ENCODE results near the gene RPP38. TPM values are rescaled to one million over a fixed set of nuclear protein-coding genes. Genes with fewer than 3 reads are reported as not detected.

RPP38 gene
- total RNA-seq, 1 experiment from 2014 or later: 23.3 TPM

- BruUV-seq (replicated peaks): no TSS peak
- TF ChIP-seq CEBPB (IDR thresholded peaks at IDR 0.05; ENCODE audit: low read depth) (no peak), ZFX (IDR thresholded peaks at IDR 0.05) (no peak), POLR2A (IDR thresholded peaks at IDR 0.05; ENCODE audit: borderline replicate concordance, extremely low read depth, insufficient read depth, insufficient read length) (no peak), SIN3A (IDR thresholded peaks at IDR 0.05; ENCODE audit: low read depth) (no peak), ELF1 (IDR thresholded peaks at IDR 0.05; ENCODE audit: borderline replicate concordance, low read depth) (no peak), CBX3 (IDR thresholded peaks at IDR 0.05; ENCODE audit: low read depth) (no peak), POLR2AphosphoS5 (IDR thresholded peaks at IDR 0.05; ENCODE audit: low read depth, low read length) (no peak), TCF7L2 (IDR thresholded peaks at IDR 0.05; ENCODE audit: borderline replicate concordance, extremely low read depth, insufficient read depth, insufficient read length) (no peak), ATF3 (IDR thresholded peaks at IDR 0.05) (no peak), EGR1 (IDR thresholded peaks at IDR 0.05; ENCODE audit: low read depth) (no peak), EZH2phosphoT487 (IDR thresholded peaks at IDR 0.05; ENCODE audit: borderline replicate concordance) (no peak), SP1 (IDR thresholded peaks at IDR 0.05; ENCODE audit: low read depth) (no peak), EZH2 (IDR thresholded peaks at IDR 0.05) (no peak)
- no peak overlapping the region for H3K4me3 ChIP-seq (replicated peaks in 1 of 2; ENCODE audit: low read depth in 1 of 2, low read length in 2 of 2)
- H3K9ac ChIP-seq (ENCODE audit: low read length): no peak overlapping the region
- no peaks in the 10 kb centered on the region for H3K79me2 ChIP-seq (ENCODE audit: insufficient read depth, low read length)
- no peaks in the 10 kb centered on the region for H3K27me3 ChIP-seq (ENCODE audit: insufficient read depth, low read length)
- H3K36me3 ChIP-seq (ENCODE audit: control insufficient read depth in 1 of 2, insufficient read depth in 2 of 2, low read length in 2 of 2): peaks cover 4 to 16% of the 10 kb centered on the region in 2 experiments; a peak in 2 of 4 replicates
- no peaks in the 10 kb centered on the region for H3K4me1 ChIP-seq (ENCODE audit: control insufficient read depth in 1 of 2, insufficient read depth in 2 of 2, low read length in 2 of 2)
- no peaks in the 10 kb centered on the region for H3K9me2 ChIP-seq (ENCODE audit: insufficient read depth)
- POLR2A ChIA-PET: no interaction called here
- no peak overlapping the region for H2AFZ ChIP-seq (ENCODE audit: low read depth, low read length, poor library complexity, severe bottlenecking)
- H3K4me2 ChIP-seq (ENCODE audit: low read length): no peak overlapping the region
- H3K27ac ChIP-seq (ENCODE audit: low read depth, low read length): no peak overlapping the region
- RAD21 ChIA-PET (ENCODE audit: low non-redundant PET in 1 of 2, low total read pairs in 2 of 2, uncharacterized antibody in 2 of 2, unreplicated experiment in 2 of 2): interaction anchor here in 1 of 2 experiments (1.0 kb wide), 1 partner anchor 88 kb away, joined by 3 read pairs; no protein-coding TSS in a partner anchor
- intact Hi-C loops (cut with micrococcal nuclease): no loop called here
- no peak for DNase-seq (ENCODE audit: low read depth, low spot score)
- no peaks in the 10 kb centered on the region for H4K20me1 ChIP-seq (ENCODE audit: insufficient read depth)
- no peaks in the 10 kb centered on the region for H3K9me3 ChIP-seq (ENCODE audit: control insufficient read depth in 1 of 2, insufficient read depth in 1 of 2, low read depth in 1 of 2, low read length in 2 of 2)
- no peak for ATAC-seq
- CTCF ChIA-PET: interaction anchor here (0.6 kb wide), 1 partner anchor 98 kb away, joined by 3 read pairs; no protein-coding TSS in a partner anchor
Measured at GRCh38 chr10:15113766-15114165, 16.6 kb downstream of the RPP38 start.

DNA sequence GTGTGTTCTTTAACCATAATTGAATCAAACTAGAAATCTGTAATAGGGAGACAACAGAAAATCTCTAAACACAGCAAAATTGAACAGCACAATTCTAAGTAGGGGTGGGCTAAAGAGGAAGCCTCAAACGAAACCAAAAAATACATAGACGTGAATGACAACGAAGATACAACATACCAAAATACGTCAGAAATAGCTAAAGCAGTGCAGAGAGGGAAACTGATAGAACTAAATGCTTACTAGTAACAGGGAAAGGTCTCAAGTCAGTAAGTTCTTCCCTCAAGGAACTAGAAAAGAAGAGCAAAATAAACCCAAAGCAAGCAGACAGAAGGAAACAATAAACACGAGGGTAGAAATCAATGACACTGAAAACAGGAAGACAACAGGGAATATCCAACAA lies 19.1 kb downstream of the RPP38 start:
- Histone ChIP-seq H4K20me1 (ENCODE audit: insufficient read depth) (no peaks in the 10 kb centered on the region), H3K4me1 (ENCODE audit: control insufficient read depth in 1 of 2, insufficient read depth in 2 of 2, low read length in 2 of 2) (no peaks in the 10 kb centered on the region), H3K36me3 (ENCODE audit: control insufficient read depth in 1 of 2, insufficient read depth in 2 of 2, low read length in 2 of 2) (peaks cover 4 to 31% of the 10 kb centered on the region in 2 experiments; a peak in 2 of 4 replicates), H3K4me3 (replicated peaks in 1 of 2; ENCODE audit: low read depth in 1 of 2, low read length in 2 of 2) (no peak overlapping the region), H3K27me3 (ENCODE audit: insufficient read depth, low read length) (no peaks in the 10 kb centered on the region), H3K9me2 (ENCODE audit: insufficient read depth) (no peaks in the 10 kb centered on the region), H2AFZ (ENCODE audit: low read depth, low read length, poor library complexity, severe bottlenecking) (no peak overlapping the region), H3K9ac (ENCODE audit: low read length) (no peak overlapping the region), H3K79me2 (ENCODE audit: insufficient read depth, low read length) (no peaks in the 10 kb centered on the region), H3K27ac (ENCODE audit: low read depth, low read length) (no peak overlapping the region), H3K4me2 (ENCODE audit: low read length) (no peak overlapping the region), H3K9me3 (ENCODE audit: control insufficient read depth in 1 of 2, insufficient read depth in 1 of 2, low read depth in 1 of 2, low read length in 2 of 2) (no peaks in the 10 kb centered on the region)
- ATAC-seq (no peak), DNase-seq (ENCODE audit: low read depth, low spot score) (no peak)
- intact Hi-C loops (cut with micrococcal nuclease): no loop called here
- RAD21 ChIA-PET (ENCODE audit: low non-redundant PET in 1 of 2, low total read pairs in 2 of 2, uncharacterized antibody in 2 of 2, unreplicated experiment in 2 of 2): no interaction called here
- no TSS peak for BruUV-seq (replicated peaks)
- CTCF ChIA-PET: no interaction called here
- POLR2A ChIA-PET: no interaction called here
- TF ChIP-seq CEBPB (IDR thresholded peaks at IDR 0.05; ENCODE audit: low read depth): no peak
- TF ChIP-seq FOSL1 (IDR thresholded peaks at IDR 0.05; ENCODE audit: low read depth): no peak
- no peak for TF ChIP-seq MAX (IDR thresholded peaks at IDR 0.05)
- no peak for TF ChIP-seq CBX3 (IDR thresholded peaks at IDR 0.05; ENCODE audit: low read depth)
- TF ChIP-seq, protein P1, sequence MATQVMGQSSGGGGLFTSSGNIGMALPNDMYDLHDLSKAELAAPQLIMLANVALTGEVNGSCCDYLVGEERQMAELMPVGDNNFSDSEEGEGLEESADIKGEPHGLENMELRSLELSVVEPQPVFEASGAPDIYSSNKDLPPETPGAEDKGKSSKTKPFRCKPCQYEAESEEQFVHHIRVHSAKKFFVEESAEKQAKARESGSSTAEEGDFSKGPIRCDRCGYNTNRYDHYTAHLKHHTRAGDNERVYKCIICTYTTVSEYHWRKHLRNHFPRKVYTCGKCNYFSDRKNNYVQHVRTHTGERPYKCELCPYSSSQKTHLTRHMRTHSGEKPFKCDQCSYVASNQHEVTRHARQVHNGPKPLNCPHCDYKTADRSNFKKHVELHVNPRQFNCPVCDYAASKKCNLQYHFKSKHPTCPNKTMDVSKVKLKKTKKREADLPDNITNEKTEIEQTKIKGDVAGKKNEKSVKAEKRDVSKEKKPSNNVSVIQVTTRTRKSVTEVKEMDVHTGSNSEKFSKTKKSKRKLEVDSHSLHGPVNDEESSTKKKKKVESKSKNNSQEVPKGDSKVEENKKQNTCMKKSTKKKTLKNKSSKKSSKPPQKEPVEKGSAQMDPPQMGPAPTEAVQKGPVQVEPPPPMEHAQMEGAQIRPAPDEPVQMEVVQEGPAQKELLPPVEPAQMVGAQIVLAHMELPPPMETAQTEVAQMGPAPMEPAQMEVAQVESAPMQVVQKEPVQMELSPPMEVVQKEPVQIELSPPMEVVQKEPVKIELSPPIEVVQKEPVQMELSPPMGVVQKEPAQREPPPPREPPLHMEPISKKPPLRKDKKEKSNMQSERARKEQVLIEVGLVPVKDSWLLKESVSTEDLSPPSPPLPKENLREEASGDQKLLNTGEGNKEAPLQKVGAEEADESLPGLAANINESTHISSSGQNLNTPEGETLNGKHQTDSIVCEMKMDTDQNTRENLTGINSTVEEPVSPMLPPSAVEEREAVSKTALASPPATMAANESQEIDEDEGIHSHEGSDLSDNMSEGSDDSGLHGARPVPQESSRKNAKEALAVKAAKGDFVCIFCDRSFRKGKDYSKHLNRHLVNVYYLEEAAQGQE (IDR thresholded peaks at IDR 0.05; ENCODE audit: low read depth): no peak
- TF ChIP-seq, protein P2, sequence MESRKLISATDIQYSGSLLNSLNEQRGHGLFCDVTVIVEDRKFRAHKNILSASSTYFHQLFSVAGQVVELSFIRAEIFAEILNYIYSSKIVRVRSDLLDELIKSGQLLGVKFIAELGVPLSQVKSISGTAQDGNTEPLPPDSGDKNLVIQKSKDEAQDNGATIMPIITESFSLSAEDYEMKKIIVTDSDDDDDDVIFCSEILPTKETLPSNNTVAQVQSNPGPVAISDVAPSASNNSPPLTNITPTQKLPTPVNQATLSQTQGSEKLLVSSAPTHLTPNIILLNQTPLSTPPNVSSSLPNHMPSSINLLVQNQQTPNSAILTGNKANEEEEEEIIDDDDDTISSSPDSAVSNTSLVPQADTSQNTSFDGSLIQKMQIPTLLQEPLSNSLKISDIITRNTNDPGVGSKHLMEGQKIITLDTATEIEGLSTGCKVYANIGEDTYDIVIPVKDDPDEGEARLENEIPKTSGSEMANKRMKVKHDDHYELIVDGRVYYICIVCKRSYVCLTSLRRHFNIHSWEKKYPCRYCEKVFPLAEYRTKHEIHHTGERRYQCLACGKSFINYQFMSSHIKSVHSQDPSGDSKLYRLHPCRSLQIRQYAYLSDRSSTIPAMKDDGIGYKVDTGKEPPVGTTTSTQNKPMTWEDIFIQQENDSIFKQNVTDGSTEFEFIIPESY (IDR thresholded peaks at IDR 0.05; ENCODE audit: extremely low read depth, insufficient replicate concordance, low read length): no peak
- TF ChIP-seq EZH2phosphoT487 (IDR thresholded peaks at IDR 0.05; ENCODE audit: borderline replicate concordance): no peak
